GM12878 (cell line): Measurements from ENCODE around the gene POFUT2. TPM values are rescaled to one million over a fixed set of nuclear protein-coding genes. Genes with fewer than 3 reads are reported as not detected.

Experiments used
- BHLHE40 ChIP-seq, 2 experiments: fragments of 450-650 bp in 1 of 2; IDR thresholded peaks; 2 replicates each; pipeline ENCODE4 v1.6.1; 2011 to 2017; ENCODE audit warnings: low read depth in 2 of 2, borderline replicate concordance in 1 of 2, improper control_type of control experiment in 1 of 2, low read length in 1 of 2, mild to moderate bottlenecking in 1 of 2
- HDAC2 ChIP-seq: fragments of 200-600 bp; sonication (generic); IDR thresholded peaks from 2 replicates; pipeline ENCODE4 v1.6.1; 2017
- IRF5 ChIP-seq: fragments of 450-650 bp; IDR thresholded peaks from 2 replicates; pipeline ENCODE4 v1.6.1; 2017; ENCODE audit warnings: borderline replicate concordance
- MTA2 ChIP-seq: fragments of 450-650 bp; IDR thresholded peaks from 2 replicates; pipeline ENCODE4 v1.6.1; 2016; ENCODE audit warnings: low read depth, mild to moderate bottlenecking, moderate library complexity
- MXI1 ChIP-seq: fragments of 150-350 bp; IDR thresholded peaks from 2 replicates; pipeline ENCODE4 v1.6.1; 2011; ENCODE audit warnings: low read depth, mild to moderate bottlenecking, inconsistent platforms, low read length, improper control_type of control experiment
- NFYA ChIP-seq: IDR thresholded peaks from 2 replicates; pipeline ENCODE4 v1.6.1; 2011; ENCODE audit warnings: low read depth, mild to moderate bottlenecking, low read length, improper control_type of control experiment, borderline replicate concordance
- NR2C1 ChIP-seq: fragments of 450-650 bp; IDR thresholded peaks from 2 replicates; pipeline ENCODE4 v1.6.1; 2017; ENCODE audit warnings: antibody characterized with exemption, mild to moderate bottlenecking, moderate library complexity
- POLR2AphosphoS5 ChIP-seq: IDR thresholded peaks from 2 replicates; pipeline ENCODE4 v1.6.1; 2011; ENCODE audit warnings: mild to moderate bottlenecking, low read length, inconsistent platforms
- RBBP5 ChIP-seq: fragments of 200-600 bp; sonication (generic); conservative IDR thresholded peaks from 2 replicates; pipeline ENCODE4 v1.6.1; 2016
- USF2 ChIP-seq: IDR thresholded peaks from 2 replicates; pipeline ENCODE4 v1.6.1; 2011; ENCODE audit warnings: low read depth, low read length, improper control_type of control experiment, borderline replicate concordance
- ZZZ3 ChIP-seq: IDR thresholded peaks from 2 replicates; pipeline ENCODE4 v1.6.1; 2011; ENCODE audit warnings: low read depth; ENCODE audit not compliant: control insufficient read depth, insufficient read length
- polyA plus RNA-seq, 11 experiments: library from polyadenylated mRNA; depleted of rRNA in 4 of 11; unstranded in 6 of 11; stranded (reverse) in 5 of 11; fragments of >200 nt; fragmentation: Nextera tagmentation in 4 of 11; fragmentation: Illumina TruSeq in 1 of 11; extraction: Ambion mirVana in 4 of 11; extraction: Trizol in 1 of 11; gene quantifications; 1 replicate in 1 of 11; 2 replicates in 10 of 11; pipeline versions ENCODE4 v1.2.1 to v1.2.3, GENCODE V29; 2011 to 2016; ENCODE audit warnings: inconsistent platforms in 2 of 11, missing spikeins in 2 of 11, low read depth in 1 of 11
- total RNA-seq, 4 experiments: library from RNA; depleted of rRNA in 3 of 4; stranded (reverse); fragments of >200 nt in 3 of 4; fragmentation: Illumina TruSeq in 1 of 4; extraction: Trizol in 1 of 4; gene quantifications; 2 replicates each; pipeline versions ENCODE4 v1.2.1 to v1.2.3, GENCODE V29; 2013 to 2021

POFUT2 gene
- total and polyA plus RNA-seq, 10 of the 15 experiments (the other 5 are each of a cell fraction or from before 2014, with no cell fraction given), result 1.2 to 15.1 (median 6.8) TPM

- TF ChIP-seq MTA2 (no peak), POLR2AphosphoS5 (no peak), MXI1 (no peak), ZZZ3 (no peak), IRF5 (no peak), NR2C1 (no peak), NFYA (no peak), BHLHE40 (IDR thresholded peaks at IDR 0.05; ENCODE audit: borderline replicate concordance in 1 of 2, low read depth in 2 of 2, low read length in 1 of 2) (no peak), USF2 (no peak), HDAC2 (no peak), RBBP5 (no peak)
Measured at GRCh38 chr21:45282283-45283034, 5.2 kb downstream of the POFUT2 start (continued).
